OCI-LY7 (cell line): ENCODE results near the gene PLEKHA6. TPM values are rescaled to one million over a fixed set of nuclear protein-coding genes. Genes with fewer than 3 reads are reported as not detected.

Source experiments
- BruUV-seq: library from RNA; stranded (reverse); fragments of 400-500 nt; replicated peaks from 2 replicates; lab custom pipeline; 2021; lab: Mats Ljungman, UMichigan
- CTCF ChIA-PET: fragments of 300-600 bp; sonication (Branson Sonifier 250); formaldehyde crosslinking; loops from one replicate; lab custom pipeline; 2022; ENCODE audit warnings: antibody characterized with exemption; ENCODE audit not compliant: unreplicated experiment; lab: Charles Lee
- POLR2A ChIA-PET: fragments of 300-600 bp; sonication (Branson Sonifier 250); formaldehyde crosslinking; loops from one replicate; lab custom pipeline; 2022; ENCODE audit warnings: antibody characterized with exemption; lab: Charles Lee
- DNase-seq: peaks from one replicate; pipeline ENCODE4 v3.0.0-alpha.2; 2015; ENCODE audit warnings: low spot score
- H2AFZ ChIP-seq: fragments of 200-600 bp; sonication (generic), shearing (Covaris generic); 2 replicates; pipeline ENCODE4 v1.6.1; 2014; ENCODE audit warnings: mild to moderate bottlenecking, antibody characterized with exemption, low read length, moderate library complexity
- H3K27ac ChIP-seq: fragments of 200-600 bp; sonication (generic); 2 replicates; pipeline ENCODE4 v1.5.1; 2014; ENCODE audit warnings: mixed run types, low read depth, mild to moderate bottlenecking, moderate library complexity, low read length, inconsistent platforms; ENCODE audit not compliant: poor library complexity, severe bottlenecking
- H3K36me3 ChIP-seq: fragments of 200-600 bp; sonication (generic); 2 replicates; pipeline ENCODE4 v1.6.1; 2014; ENCODE audit warnings: mild to moderate bottlenecking, antibody characterized with exemption, low read length, moderate library complexity, mixed read lengths; ENCODE audit not compliant: insufficient read depth
- H3K4me1 ChIP-seq: fragments of 200-600 bp; sonication (generic); 2 replicates; pipeline ENCODE4 v1.5.1; 2014; ENCODE audit warnings: mild to moderate bottlenecking, low read length; ENCODE audit not compliant: insufficient read depth, poor library complexity, severe bottlenecking
- H3K4me2 ChIP-seq: fragments of 200-600 bp; sonication (generic); 2 replicates; pipeline ENCODE4 v1.6.1; 2014; ENCODE audit warnings: mild to moderate bottlenecking, low read length
- H3K4me3 ChIP-seq: fragments of 200-600 bp; sonication (generic); 2 replicates; pipeline ENCODE4 v1.5.1; 2014; ENCODE audit warnings: mild to moderate bottlenecking, low read depth, low read length; ENCODE audit not compliant: poor library complexity, severe bottlenecking
- H3K79me2 ChIP-seq: fragments of 200-600 bp; sonication (generic); 2 replicates; pipeline ENCODE4 v1.6.1; 2016; ENCODE audit warnings: low read depth, mild to moderate bottlenecking, low read length, moderate library complexity, mixed read lengths; ENCODE audit not compliant: insufficient read depth
- H3K9me2 ChIP-seq: fragments of 200-600 bp; sonication (generic); 2 replicates; pipeline ENCODE4 v1.6.1; 2016; ENCODE audit warnings: mild to moderate bottlenecking, low read length, mixed read lengths; ENCODE audit not compliant: insufficient read depth
- H3K9me3 ChIP-seq: fragments of 200-600 bp; sonication (generic); 2 replicates; pipeline ENCODE4 v1.6.1; 2014; ENCODE audit warnings: mild to moderate bottlenecking, mixed run types, low read length, mixed read lengths
- H4K20me1 ChIP-seq: fragments of 200-600 bp; sonication (generic); 2 replicates; pipeline ENCODE4 v1.6.1; 2014; ENCODE audit warnings: mild to moderate bottlenecking, antibody characterized with exemption, low read length, moderate library complexity, mixed read lengths; ENCODE audit not compliant: insufficient read depth
- EZH2phosphoT487 ChIP-seq: fragments of 200-600 bp; sonication (generic); IDR thresholded peaks from 2 replicates; pipeline ENCODE4 v1.6.1; 2018; ENCODE audit warnings: low read depth, borderline replicate concordance, mild to moderate bottlenecking, mixed run types, antibody characterized with exemption, low read length, moderate library complexity, mixed read lengths
- intact Hi-C: fragments of 100-400 bp; cut with micrococcal nuclease; formaldehyde crosslinking; loops from one replicate; pipeline ENCODE4 v1.10.0; 2022; ENCODE audit not compliant: unreplicated experiment
- total RNA-seq, 2 experiments: library from RNA; depleted of rRNA in 1 of 2; stranded (reverse); fragments of >200 nt in 1 of 2; shearing (Covaris generic) in 1 of 2; gene quantifications; 2 replicates each; pipeline ENCODE4 v1.2.3, GENCODE V29; 2014 to 2022
- TF ChIP-seq, protein P1 (sequence below): fragments of 200-600 bp; sonication (generic); conservative IDR thresholded peaks from 2 replicates; pipeline ENCODE4 v1.5.1; 2014; ENCODE audit warnings: mild to moderate bottlenecking, antibody characterized with exemption, low read length, moderate library complexity, mixed read lengths

Gene PLEKHA6
- total RNA-seq, 2 experiments from 2014 or later: not detected

- ChIA-PET CTCF (no interaction called here), POLR2A (interaction anchor here (0.8 to 1.0 kb wide), 3 partner anchors 10 to 108 kb away, joined by 3 read pairs; partner anchors contain the start of gene MDM4)
- Histone ChIP-seq H3K4me2 (peak overlapping the region; percentile 96), H3K9me2 (no peaks in the 10 kb centered on the region), H3K4me1 (peaks cover 39% of the 10 kb centered on the region), H3K9me3 (no peaks in the 10 kb centered on the region), H3K79me2 (peaks cover 85% of the 10 kb centered on the region), H4K20me1 (peaks cover 55% of the 10 kb centered on the region), H3K36me3 (peaks cover 77% of the 10 kb centered on the region), H2AFZ (no peak overlapping the region), H3K4me3 (peak overlapping the region; percentile 98), H3K27ac (no peak overlapping the region)
- intact Hi-C loops: loop anchor here (10.0 kb wide), 1 partner anchor 544 kb away; the partner anchor contains the start of gene SNRPE
- no peak for TF ChIP-seq EZH2phosphoT487
- TF ChIP-seq, protein P1, sequence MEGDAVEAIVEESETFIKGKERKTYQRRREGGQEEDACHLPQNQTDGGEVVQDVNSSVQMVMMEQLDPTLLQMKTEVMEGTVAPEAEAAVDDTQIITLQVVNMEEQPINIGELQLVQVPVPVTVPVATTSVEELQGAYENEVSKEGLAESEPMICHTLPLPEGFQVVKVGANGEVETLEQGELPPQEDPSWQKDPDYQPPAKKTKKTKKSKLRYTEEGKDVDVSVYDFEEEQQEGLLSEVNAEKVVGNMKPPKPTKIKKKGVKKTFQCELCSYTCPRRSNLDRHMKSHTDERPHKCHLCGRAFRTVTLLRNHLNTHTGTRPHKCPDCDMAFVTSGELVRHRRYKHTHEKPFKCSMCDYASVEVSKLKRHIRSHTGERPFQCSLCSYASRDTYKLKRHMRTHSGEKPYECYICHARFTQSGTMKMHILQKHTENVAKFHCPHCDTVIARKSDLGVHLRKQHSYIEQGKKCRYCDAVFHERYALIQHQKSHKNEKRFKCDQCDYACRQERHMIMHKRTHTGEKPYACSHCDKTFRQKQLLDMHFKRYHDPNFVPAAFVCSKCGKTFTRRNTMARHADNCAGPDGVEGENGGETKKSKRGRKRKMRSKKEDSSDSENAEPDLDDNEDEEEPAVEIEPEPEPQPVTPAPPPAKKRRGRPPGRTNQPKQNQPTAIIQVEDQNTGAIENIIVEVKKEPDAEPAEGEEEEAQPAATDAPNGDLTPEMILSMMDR: no peak
- BruUV-seq: no TSS peak
- DNase-seq: no peak
Observed at GRCh38 chr1:204408602-204409001, 48.9 kb upstream of the PLEKHA6 start.

DNA sequence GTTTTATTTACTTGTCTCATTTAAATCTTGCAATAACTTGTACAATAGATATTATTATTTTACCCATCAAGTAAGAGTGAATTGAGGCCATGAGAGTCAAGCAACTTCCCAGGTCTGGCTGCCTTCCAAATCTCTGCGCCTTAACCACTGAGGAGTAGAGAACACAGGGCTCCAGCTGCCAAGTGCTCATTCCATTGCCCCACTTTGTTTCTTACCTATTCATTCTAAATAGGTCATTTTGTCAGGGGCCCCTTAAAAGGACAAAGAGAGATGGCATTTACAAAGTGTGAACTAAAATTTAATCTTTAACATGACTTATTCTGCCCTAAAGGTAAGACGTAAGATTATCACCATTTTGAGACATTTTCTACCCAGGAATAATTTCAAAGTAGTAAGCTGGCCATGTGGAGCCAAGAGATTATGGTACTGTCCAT, 48.4 kb upstream of the PLEKHA6 start:
- H2AFZ ChIP-seq: no peak overlapping the region
- no peak for DNase-seq
- peaks cover 81% of the 10 kb centered on the region for H3K36me3 ChIP-seq
- H3K4me3 ChIP-seq: peak overlapping the region; percentile 98
- intact Hi-C loops: loop anchor here (10.0 kb wide), 1 partner anchor 543 kb away; the partner anchor contains the start of gene SNRPE
- H3K4me1 ChIP-seq: peaks cover 34% of the 10 kb centered on the region
- no TSS peak for BruUV-seq
- ChIA-PET CTCF (no interaction called here), POLR2A (interaction anchor here (0.9 to 1.0 kb wide), 2 partner anchors 9 to 108 kb away, joined by 3 read pairs; partner anchors contain the start of gene MDM4)
- peaks cover 58% of the 10 kb centered on the region for H4K20me1 ChIP-seq
- H3K79me2 ChIP-seq: peaks cover 90% of the 10 kb centered on the region
- no peak for TF ChIP-seq EZH2phosphoT487
- TF ChIP-seq, protein P1: no peak
- no peaks in the 10 kb centered on the region for H3K9me2 ChIP-seq
- no peaks in the 10 kb centered on the region for H3K9me3 ChIP-seq
- H3K4me2 ChIP-seq: peak overlapping the region; percentile 96
- H3K27ac ChIP-seq: no peak overlapping the region

DNA sequence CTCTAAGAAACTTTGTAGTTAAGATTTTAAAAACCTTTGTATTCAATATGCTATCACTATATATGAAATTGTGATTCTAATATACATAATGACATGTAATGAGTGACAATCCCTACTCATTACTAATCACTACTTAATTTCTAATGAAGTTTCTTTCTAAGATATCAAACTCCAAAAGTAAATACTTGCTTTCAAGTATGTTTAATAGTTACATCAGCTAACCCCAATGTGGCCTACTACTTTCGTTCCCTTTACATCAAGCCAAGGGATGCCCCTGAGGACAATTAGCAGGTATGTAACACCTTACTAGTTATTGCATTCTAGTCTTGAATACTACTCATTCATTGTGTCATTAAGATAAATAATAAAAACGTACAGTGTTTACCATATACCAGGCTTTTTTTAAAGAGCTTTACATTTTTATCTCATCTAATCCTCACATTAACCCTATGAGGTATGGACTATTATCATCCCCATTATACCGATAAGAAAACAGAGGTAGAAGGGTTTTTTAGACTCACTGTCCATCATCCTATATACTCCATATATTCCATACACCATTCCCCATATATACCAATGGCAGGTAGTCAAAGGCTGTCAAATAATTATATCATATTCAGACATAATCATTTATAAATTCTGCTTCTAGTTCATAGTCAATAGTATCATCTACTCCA, 47.7 kb upstream of the PLEKHA6 start:
- H3K36me3 ChIP-seq: peaks cover 87% of the 10 kb centered on the region
- POLR2A ChIA-PET: interaction anchor here (0.6 to 1.0 kb wide), 4 partner anchors 9 to 109 kb away, joined by 3 to 4 read pairs (median 3); partner anchors contain the start of gene MDM4
- CTCF ChIA-PET: no interaction called here
- BruUV-seq: no TSS peak
- H3K4me2 ChIP-seq: peak overlapping the region; percentile 96
- peaks cover 29% of the 10 kb centered on the region for H3K4me1 ChIP-seq
- DNase-seq: no peak
- no peaks in the 10 kb centered on the region for H3K9me3 ChIP-seq
- H3K79me2 ChIP-seq: peaks cover 96% of the 10 kb centered on the region
- no peak for TF ChIP-seq EZH2phosphoT487
- TF ChIP-seq, protein P1: no peak
- peaks cover 58% of the 10 kb centered on the region for H4K20me1 ChIP-seq
- no peak overlapping the region for H3K27ac ChIP-seq
- H2AFZ ChIP-seq: no peak overlapping the region
- intact Hi-C loops: loop anchor here (10.0 kb wide), 1 partner anchor 543 kb away; the partner anchor contains the start of gene SNRPE
- H3K9me2 ChIP-seq: no peaks in the 10 kb centered on the region
- peak overlapping the region; percentile 98 for H3K4me3 ChIP-seq
